ENCODE measurements around the gene FNDC3B.

GRCh38 chr3:172380632-172381031 is 341.3 kb downstream of the FNDC3B start:
- TF ChIP-seq POLR2AphosphoS5 (IDR thresholded peaks at IDR 0.05) (no peak), CTCF (IDR thresholded peaks at IDR 0.05 in 8 of 11, conservative IDR thresholded peaks at IDR 0.05 in 3 of 11) (no peak)
